GM12878 (cell line): ENCODE measurements around the gene ADGRG4. TPM values are rescaled to one million over a fixed set of nuclear protein-coding genes. Genes with fewer than 3 reads are reported as not detected.

Source experiments
- ATAC-seq: fragments of 200-7000 bp; cut with Tn5 transposase; 3 replicates; pipeline ENCODE4 v1.9.1; 2020; ENCODE audit warnings: mild to moderate bottlenecking, moderate library complexity
- BruUV-seq: library from RNA; stranded (reverse); fragments of 400-500 nt; replicated peaks from 2 replicates; lab custom pipeline; 2021; lab: Mats Ljungman, UMichigan
- CTCF ChIA-PET: fragments of 300-600 bp; sonication (Branson Sonifier 250); formaldehyde crosslinking; extraction: SDS; loops from one replicate; lab custom pipeline; 2021; ENCODE audit warnings: inconsistent platforms; lab: Yijun Ruan, JAX
- POLR2A ChIA-PET: fragments of 350-600 bp; formaldehyde crosslinking; extraction: SDS; loops from one replicate; lab custom pipeline; 2021; ENCODE audit warnings: inconsistent platforms; lab: Charles Lee
- RAD21 ChIA-PET: fragments of 300-600 bp; sonication (Branson Sonifier 250); formaldehyde crosslinking; loops from one replicate; lab custom pipeline; 2023; ENCODE audit warnings: antibody characterized with exemption; ENCODE audit not compliant: unreplicated experiment; lab: Charles Lee
- SMC1A ChIA-PET: fragments of 300-600 bp; sonication (Branson Sonifier 250); formaldehyde crosslinking; loops from one replicate; lab custom pipeline; 2023; ENCODE audit not compliant: unreplicated experiment, uncharacterized antibody; lab: Charles Lee
- DNase-seq: peaks from one replicate; pipeline ENCODE4 v3.0.0-alpha.2; 2011; ENCODE audit warnings: low read depth, low spot score
- FAIRE-seq: peaks from 3 replicates; lab custom pipeline; 2011; peaks lifted over from hg19 to GRCh38; lab: Jason Lieb, UNC
- H2AFZ ChIP-seq: 2 replicates; pipeline ENCODE4 v1.6.0; 2011; ENCODE audit warnings: low read depth, low read length, control low read depth; ENCODE audit not compliant: control insufficient read depth
- H3K27ac ChIP-seq: 2 replicates; pipeline ENCODE4 v1.5.1; 2011; ENCODE audit warnings: control low read depth; ENCODE audit not compliant: control insufficient read depth, insufficient read depth
- H3K27me3 ChIP-seq, 2 experiments: replicated peaks in 1 of 2; 2 replicates each; pipeline versions ENCODE4 v1.6.0 to v1.6.1; 2011; ENCODE audit warnings: low read length in 1 of 2; ENCODE audit not compliant: control insufficient read depth in 2 of 2, insufficient read depth in 2 of 2
- H3K36me3 ChIP-seq, 2 experiments: 2 replicates each; pipeline ENCODE4 v1.5.1; 2011; ENCODE audit warnings: low read length in 1 of 2; ENCODE audit not compliant: control insufficient read depth in 2 of 2, insufficient read depth in 2 of 2
- H3K4me1 ChIP-seq: 2 replicates; pipeline ENCODE4 v1.6.1; 2011; ENCODE audit warnings: mild to moderate bottlenecking, low read length, moderate library complexity, mixed read lengths; ENCODE audit not compliant: control insufficient read depth, insufficient read depth
- H3K4me2 ChIP-seq: 2 replicates; pipeline ENCODE4 v1.6.0; 2011; ENCODE audit warnings: control low read depth; ENCODE audit not compliant: control insufficient read depth, insufficient read depth
- H3K4me3 ChIP-seq: fragments of 200-600 bp; sonication (generic); 2 replicates; pipeline ENCODE4 v1.5.1; 2016
- H3K79me2 ChIP-seq: 2 replicates; pipeline ENCODE4 v1.6.0; 2011; ENCODE audit warnings: low read length; ENCODE audit not compliant: control insufficient read depth, insufficient read depth
- H3K9ac ChIP-seq: 2 replicates; pipeline ENCODE4 v1.8.0; 2011; ENCODE audit warnings: low read length, control low read depth, mixed read lengths; ENCODE audit not compliant: control insufficient read depth, insufficient read depth
- H3K9me3 ChIP-seq: replicated peaks from 3 replicates; pipeline ENCODE4 v1.5.1; 2011; ENCODE audit warnings: mild to moderate bottlenecking, low read length; ENCODE audit not compliant: control insufficient read depth, insufficient read depth
- H4K20me1 ChIP-seq: 2 replicates; pipeline ENCODE4 v1.6.0; 2011; ENCODE audit not compliant: control insufficient read depth, insufficient read depth
- CEBPB ChIP-seq, 2 experiments: fragments of 150-350 bp in 1 of 2; IDR thresholded peaks; 2 replicates each; pipeline ENCODE4 v1.6.1; 2012 to 2014; ENCODE audit warnings: low read depth in 2 of 2, low read length in 2 of 2, borderline replicate concordance in 1 of 2, inconsistent platforms in 1 of 2
- CUX1 ChIP-seq: IDR thresholded peaks from 2 replicates; pipeline ENCODE4 v1.6.1; 2012; ENCODE audit warnings: improper control_type of control experiment, low read depth, low read length; ENCODE audit not compliant: insufficient replicate concordance
- E2F4 ChIP-seq: IDR thresholded peaks from 2 replicates; pipeline ENCODE4 v1.6.1; 2012; ENCODE audit warnings: low read depth, low read length, improper control_type of control experiment
- HDAC6 ChIP-seq: fragments of 200-600 bp; sonication (generic); IDR thresholded peaks from one replicate; pipeline ENCODE4 v1.8.0; 2017; ENCODE audit warnings: antibody characterized with exemption; ENCODE audit not compliant: unreplicated experiment
- MTA3 ChIP-seq: IDR thresholded peaks from 2 replicates; pipeline ENCODE4 v1.6.1; 2012; ENCODE audit warnings: low read length, inconsistent platforms, borderline replicate concordance
- SUPT20H ChIP-seq: IDR thresholded peaks from 2 replicates; pipeline ENCODE4 v1.6.1; 2011; ENCODE audit warnings: low read depth, mild to moderate bottlenecking, low read length, moderate library complexity, borderline replicate concordance; ENCODE audit not compliant: control insufficient read depth
- USF2 ChIP-seq: IDR thresholded peaks from 2 replicates; pipeline ENCODE4 v1.6.1; 2011; ENCODE audit warnings: low read depth, low read length, improper control_type of control experiment, borderline replicate concordance
- ZNF687 ChIP-seq: fragments of 450-650 bp; IDR thresholded peaks from 2 replicates; pipeline ENCODE4 v1.6.1; 2017; ENCODE audit warnings: mild to moderate bottlenecking, moderate library complexity
- WGBS: methylation state at CpG from one replicate; pipeline ENCODE4 v1.1.6; 2016; ENCODE audit warnings: low lambda C conversion rate; ENCODE audit not compliant: insufficient replicate concordance, insufficient coverage; ENCODE audit errors: missing lambda C conversion rate; 5-methylcytosine and 5-hydroxymethylcytosine counted together
- in situ Hi-C: fragments of 300-500 bp; cut with MboI; formaldehyde crosslinking; loops from 9 replicates; pipeline ENCODE4 v1.14.3; 2018; ENCODE audit warnings: mixed read lengths
- intact Hi-C: fragments of 100-400 bp; cut with micrococcal nuclease; formaldehyde crosslinking; loops from one replicate; pipeline ENCODE4 v1.14.2; 2022; ENCODE audit not compliant: unreplicated experiment
- polyA plus RNA-seq, 11 experiments: library from polyadenylated mRNA; depleted of rRNA in 4 of 11; unstranded in 6 of 11; stranded (reverse) in 5 of 11; fragments of >200 nt; fragmentation: Nextera tagmentation in 4 of 11; fragmentation: Illumina TruSeq in 1 of 11; extraction: Ambion mirVana in 4 of 11; extraction: Trizol in 1 of 11; gene quantifications; 1 replicate in 1 of 11; 2 replicates in 10 of 11; pipeline versions ENCODE4 v1.2.1 to v1.2.3, GENCODE V29; 2011 to 2016; ENCODE audit warnings: inconsistent platforms in 2 of 11, missing spikeins in 2 of 11, low read depth in 1 of 11
- total RNA-seq, 4 experiments: library from RNA; depleted of rRNA in 3 of 4; stranded (reverse); fragments of >200 nt in 3 of 4; fragmentation: Illumina TruSeq in 1 of 4; extraction: Trizol in 1 of 4; gene quantifications; 2 replicates each; pipeline versions ENCODE4 v1.2.1 to v1.2.3, GENCODE V29; 2013 to 2021

Gene ADGRG4
- total and polyA plus RNA-seq, 10 of the 15 experiments (the other 5 are each of a cell fraction or from before 2014, with no cell fraction given) = not detected

GRCh38 chrX:136321532-136321931, 20.8 kb downstream of the ADGRG4 start:
- no peaks in the 10 kb centered on the region for H4K20me1 ChIP-seq
- BruUV-seq = no TSS peak
- TF ChIP-seq CEBPB (IDR thresholded peaks at IDR 0.05; ENCODE audit: borderline replicate concordance in 1 of 2, low read depth in 2 of 2, low read length in 2 of 2) (no peak), CUX1 (no peak), USF2 (no peak), SUPT20H (no peak), HDAC6 (no peak), E2F4 (no peak), MTA3 (no peak), ZNF687 (no peak)
- no peaks in the 10 kb centered on the region for H3K4me1 ChIP-seq
- FAIRE-seq = no peak
- no peak overlapping the region for H3K9ac ChIP-seq
- ChIA-PET POLR2A (no interaction called here), SMC1A (no interaction called here), RAD21 (no interaction called here), CTCF (interaction anchor here (0.7 kb wide), 1 partner anchor 13 kb away, joined by 3 read pairs; no protein-coding TSS in a partner anchor)
- WGBS = 48% methylated on average over 3 of the region's 3 CpGs
- no peak overlapping the region for H3K4me3 ChIP-seq
- H3K4me2 ChIP-seq = no peak overlapping the region
- no peaks in the 10 kb centered on the region for H3K79me2 ChIP-seq
- no peak for DNase-seq
- H3K27me3 ChIP-seq = no peaks in the 10 kb centered on the region
- in situ Hi-C loops (no loop called here), intact Hi-C loops (no loop called here)
- no peak for ATAC-seq
- no peaks in the 10 kb centered on the region for H3K36me3 ChIP-seq
- no peak overlapping the region for H3K27ac ChIP-seq
- no peaks in the 10 kb centered on the region for H3K9me3 ChIP-seq
- H2AFZ ChIP-seq = no peak overlapping the region
